ENCODE results near the gene VTN. TPM values are rescaled to one million over a fixed set of nuclear protein-coding genes. Genes with fewer than 3 reads are reported as not detected.

The VTN gene
- total and polyA plus RNA-seq, 8 donors: 0.72 to 2.9 (median 1.1) TPM; not detected in 3

- no peak for DNase-seq
- Histone ChIP-seq H3K9me3 (no peaks in the 10 kb centered on the region), H3K4me1 (no peaks in the 10 kb centered on the region), H3K36me3 (peaks cover 35 to 94% (median 89%) of the 10 kb centered on the region in 4 donors), H3K27me3 (no peaks in the 10 kb centered on the region), H3K27ac (no peak overlapping the region), H3K4me3 (no peak overlapping the region)
- intact Hi-C loops (cut with DNase I; ENCODE audit: low total_unique reads): no loop called here
- WGBS, 5 donors: 83 to 100% (median 96%) methylated on average over 1 of the region's 1 CpG
- TF ChIP-seq POLR2A (IDR thresholded peaks at IDR 0.05) (no peak), POLR2AphosphoS5 (IDR thresholded peaks at IDR 0.05) (no peak), EP300 (IDR thresholded peaks at IDR 0.05) (no peak)
- TF ChIP-seq, protein P1, sequence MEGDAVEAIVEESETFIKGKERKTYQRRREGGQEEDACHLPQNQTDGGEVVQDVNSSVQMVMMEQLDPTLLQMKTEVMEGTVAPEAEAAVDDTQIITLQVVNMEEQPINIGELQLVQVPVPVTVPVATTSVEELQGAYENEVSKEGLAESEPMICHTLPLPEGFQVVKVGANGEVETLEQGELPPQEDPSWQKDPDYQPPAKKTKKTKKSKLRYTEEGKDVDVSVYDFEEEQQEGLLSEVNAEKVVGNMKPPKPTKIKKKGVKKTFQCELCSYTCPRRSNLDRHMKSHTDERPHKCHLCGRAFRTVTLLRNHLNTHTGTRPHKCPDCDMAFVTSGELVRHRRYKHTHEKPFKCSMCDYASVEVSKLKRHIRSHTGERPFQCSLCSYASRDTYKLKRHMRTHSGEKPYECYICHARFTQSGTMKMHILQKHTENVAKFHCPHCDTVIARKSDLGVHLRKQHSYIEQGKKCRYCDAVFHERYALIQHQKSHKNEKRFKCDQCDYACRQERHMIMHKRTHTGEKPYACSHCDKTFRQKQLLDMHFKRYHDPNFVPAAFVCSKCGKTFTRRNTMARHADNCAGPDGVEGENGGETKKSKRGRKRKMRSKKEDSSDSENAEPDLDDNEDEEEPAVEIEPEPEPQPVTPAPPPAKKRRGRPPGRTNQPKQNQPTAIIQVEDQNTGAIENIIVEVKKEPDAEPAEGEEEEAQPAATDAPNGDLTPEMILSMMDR (IDR thresholded peaks at IDR 0.05): no peak
Observed at GRCh38 chr17:28390984-28391383, 20.9 kb upstream of the VTN start.

- intact Hi-C loops (cut with DNase I; ENCODE audit: low total_unique reads): no loop called here
- DNase-seq: no peak
- H3K36me3 ChIP-seq: peaks cover 31 to 90% (median 84%) of the 10 kb centered on the region in 4 donors
- H3K9me3 ChIP-seq: no peaks in the 10 kb centered on the region
- WGBS, 5 donors: 83 to 98% (median 96%) methylated on average over 2 of the region's 2 CpGs
- TF ChIP-seq EP300 (IDR thresholded peaks at IDR 0.05) (no peak), POLR2A (IDR thresholded peaks at IDR 0.05) (no peak), POLR2AphosphoS5 (IDR thresholded peaks at IDR 0.05) (no peak)
- no peak overlapping the region for H3K4me3 ChIP-seq
- H3K27me3 ChIP-seq: no peaks in the 10 kb centered on the region
- peaks cover 0 to 3% (median 2%) of the 10 kb centered on the region in 4 donors for H3K4me1 ChIP-seq
- no peak overlapping the region for H3K27ac ChIP-seq
Observed at GRCh38 chr17:28390563-28390962, 20.5 kb upstream of the VTN start.

- no peaks in the 10 kb centered on the region for H3K9me3 ChIP-seq
- no peak overlapping the region for H3K27ac ChIP-seq
- DNase-seq: no peak
- H3K4me1 ChIP-seq: peaks cover 0 to 8% (median 6%) of the 10 kb centered on the region in 4 donors
- H3K27me3 ChIP-seq: no peaks in the 10 kb centered on the region
- TF ChIP-seq, protein P1 (IDR thresholded peaks at IDR 0.05): no peak
- TF ChIP-seq POLR2AphosphoS5 (IDR thresholded peaks at IDR 0.05) (no peak), POLR2A (IDR thresholded peaks at IDR 0.05) (no peak), EP300 (IDR thresholded peaks at IDR 0.05) (no peak)
- peaks cover 31 to 85% (median 80%) of the 10 kb centered on the region in 4 donors for H3K36me3 ChIP-seq
- intact Hi-C loops (cut with DNase I; ENCODE audit: low total_unique reads): no loop called here
- no peak overlapping the region for H3K4me3 ChIP-seq
- 73 to 84% (median 83%) methylated on average over 1 of the region's 1 CpG for WGBS, 5 donors
Observed at GRCh38 chr17:28390141-28390540, 20.0 kb upstream of the VTN start.

GRCh38 chr17:28388106-28388505 lies 18.0 kb upstream of the VTN start:
- DNase-seq: no peak
- Histone ChIP-seq H3K9me3 (no peaks in the 10 kb centered on the region), H3K4me3 (no peak overlapping the region), H3K36me3 (peaks cover 31 to 65% (median 61%) of the 10 kb centered on the region in 4 donors), H3K27me3 (no peaks in the 10 kb centered on the region), H3K27ac (no peak overlapping the region), H3K4me1 (peaks cover 0 to 22% (median 16%) of the 10 kb centered on the region in 4 donors)
- WGBS, 5 donors: 91 to 95% (median 95%) methylated on average over 10 to 11 of the region's 11 CpGs
- TF ChIP-seq POLR2AphosphoS5 (IDR thresholded peaks at IDR 0.05): no peak
- TF ChIP-seq, protein P1 (IDR thresholded peaks at IDR 0.05): no peak
- TF ChIP-seq POLR2A (IDR thresholded peaks at IDR 0.05): no peak
- TF ChIP-seq EP300 (IDR thresholded peaks at IDR 0.05): no peak
- intact Hi-C loops (cut with DNase I; ENCODE audit: low total_unique reads): no loop called here

- no peak for DNase-seq
- intact Hi-C loops (cut with DNase I; ENCODE audit: low total_unique reads): no loop called here
Observed at GRCh38 chr17:28386391-28386790, 16.3 kb upstream of the VTN start.

More at GRCh38 chr17:28386391-28386790, 16.3 kb upstream of the VTN start:
- Histone ChIP-seq H3K27ac (no peak overlapping the region), H3K4me1 (peaks cover 1 to 28% (median 24%) of the 10 kb centered on the region in 4 donors), H3K27me3 (peaks cover 0 to 3% (median 0%) of the 10 kb centered on the region in 3 donors), H3K4me3 (no peak overlapping the region), H3K36me3 (peaks cover 25 to 56% (median 45%) of the 10 kb centered on the region in 4 donors), H3K9me3 (no peaks in the 10 kb centered on the region)
- TF ChIP-seq EP300 (IDR thresholded peaks at IDR 0.05) (no peak), POLR2AphosphoS5 (IDR thresholded peaks at IDR 0.05) (no peak), POLR2A (IDR thresholded peaks at IDR 0.05) (no peak)
- TF ChIP-seq, protein P1 (IDR thresholded peaks at IDR 0.05): no peak

Data from stomach (tissue), 9 donors.